ENCODE data around the gene TTC39C.
A peak's percentile ranks its signal among the peaks of the same experiment; 100 is the strongest.

Gene TTC39C

GRCh38 chr18:24089076-24089475 lies 74.5 kb downstream of the TTC39C start:
- no peak for DNase-seq (ENCODE audit: low spot score)

- DNase-seq (ENCODE audit: low spot score): no peak
Observed at GRCh38 chr18:24089515-24090337, 75.2 kb downstream of the TTC39C start.

GRCh38 chr18:24090876-24091275 lies 76.3 kb downstream of the TTC39C start:
- DNase-seq (ENCODE audit: low spot score): no peak

GRCh38 chr18:24094561-24094960 lies 80.0 kb downstream of the TTC39C start:
- DNase-seq (ENCODE audit: low spot score): no peak

GRCh38 chr18:24095976-24096375 lies 81.4 kb downstream of the TTC39C start:
- no peak for DNase-seq (ENCODE audit: low spot score)

GRCh38 chr18:24103320-24104021 lies 88.9 kb downstream of the TTC39C start:
- DNase-seq (ENCODE audit: low spot score): no peak

GRCh38 chr18:24104486-24104885 lies 89.9 kb downstream of the TTC39C start:
- no peak for DNase-seq (ENCODE audit: low spot score)

GRCh38 chr18:24108641-24109040 lies 94.1 kb downstream of the TTC39C start:
- no peak for DNase-seq (ENCODE audit: low spot score)

GRCh38 chr18:24111936-24112335 lies 97.4 kb downstream of the TTC39C start:
- no peak for DNase-seq (ENCODE audit: low spot score)

GRCh38 chr18:24112464-24112863 lies 97.9 kb downstream of the TTC39C start:
- no peak for DNase-seq (ENCODE audit: low spot score)

- no peak for DNase-seq (ENCODE audit: low spot score)
Observed at GRCh38 chr18:24112874-24113615, 98.5 kb downstream of the TTC39C start.

- no peak for DNase-seq (ENCODE audit: low spot score)
Observed at GRCh38 chr18:24114924-24115549, 100.5 kb downstream of the TTC39C start.

GRCh38 chr18:24115628-24116027 lies 101.1 kb downstream of the TTC39C start:
- no peak for DNase-seq (ENCODE audit: low spot score)

- DNase-seq (ENCODE audit: low spot score): peak; percentile 45
Observed at GRCh38 chr18:24118750-24119577, 104.4 kb downstream of the TTC39C start.

GRCh38 chr18:24120676-24121075 lies 106.1 kb downstream of the TTC39C start:
- DNase-seq (ENCODE audit: low spot score): no peak

- DNase-seq (ENCODE audit: low spot score): no peak
Observed at GRCh38 chr18:24121625-24122024, 107.1 kb downstream of the TTC39C start.

- DNase-seq (ENCODE audit: low spot score): no peak
Observed at GRCh38 chr18:24126155-24126961, 111.8 kb downstream of the TTC39C start.

GRCh38 chr18:24127735-24128134 lies 113.2 kb downstream of the TTC39C start:
- DNase-seq (ENCODE audit: low spot score): no peak

GRCh38 chr18:24128700-24129099 lies 114.1 kb downstream of the TTC39C start:
- no peak for DNase-seq (ENCODE audit: low spot score)

- no peak for DNase-seq (ENCODE audit: low spot score)
Observed at GRCh38 chr18:24130494-24130893, 115.9 kb downstream of the TTC39C start.

Measured in AG08396 (cell line).